DMS 273 (cell line): ENCODE results near the gene PKNOX2.

Experiments
- DNase-seq: peaks from one replicate; lab custom pipeline; 2025; ENCODE audit not compliant: unreplicated experiment; lab: John Stamatoyannopoulos, UW

PKNOX2 gene

DNA sequence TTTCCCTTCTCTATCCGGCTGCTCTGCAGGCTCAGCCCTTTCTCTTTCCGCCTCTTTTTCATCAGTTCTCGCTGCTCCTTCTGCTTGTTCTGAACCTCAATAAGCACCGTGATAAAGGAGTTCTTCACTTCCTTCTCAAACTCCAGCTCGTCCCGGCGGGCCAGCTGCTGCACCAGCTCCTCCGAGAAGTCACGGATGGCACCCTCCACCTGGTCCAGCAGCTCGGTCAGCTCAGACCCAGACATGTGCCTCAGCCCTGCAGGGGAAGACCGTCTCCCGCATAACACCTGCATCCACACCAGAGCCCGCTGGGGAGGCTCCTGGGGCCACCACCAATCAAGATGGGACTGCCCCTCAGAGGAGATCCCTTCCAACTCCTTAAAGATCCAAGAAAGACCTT is 291.3 kb downstream of the PKNOX2 start:
- DNase-seq = no peak

DNA sequence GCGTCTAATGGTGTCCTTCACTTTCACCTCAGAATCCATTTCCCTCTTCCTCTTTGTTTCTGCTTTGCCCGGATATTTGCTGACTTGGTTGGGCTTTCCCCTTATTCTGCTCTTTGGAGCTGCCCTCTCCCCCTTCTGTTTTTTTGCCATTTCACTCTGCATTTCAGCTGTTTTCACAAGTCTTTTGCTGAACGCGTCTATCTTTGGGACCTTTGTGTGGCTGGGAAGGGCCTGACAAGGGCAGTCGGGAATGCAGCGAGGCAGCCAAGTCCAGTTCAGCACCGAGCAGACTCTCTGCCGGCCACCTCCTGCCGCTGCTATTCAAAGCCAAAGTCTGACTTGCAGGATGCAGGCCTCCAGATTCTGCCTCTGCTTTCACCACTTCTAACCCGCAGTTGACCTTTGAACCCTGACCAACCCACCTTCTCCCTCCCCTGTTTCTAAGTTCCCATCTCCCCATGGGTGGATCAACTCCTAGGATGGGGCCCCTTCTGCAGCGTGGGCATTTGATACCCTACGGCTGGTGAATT is 293.3 kb downstream of the PKNOX2 start:
- DNase-seq = no peak

DNA sequence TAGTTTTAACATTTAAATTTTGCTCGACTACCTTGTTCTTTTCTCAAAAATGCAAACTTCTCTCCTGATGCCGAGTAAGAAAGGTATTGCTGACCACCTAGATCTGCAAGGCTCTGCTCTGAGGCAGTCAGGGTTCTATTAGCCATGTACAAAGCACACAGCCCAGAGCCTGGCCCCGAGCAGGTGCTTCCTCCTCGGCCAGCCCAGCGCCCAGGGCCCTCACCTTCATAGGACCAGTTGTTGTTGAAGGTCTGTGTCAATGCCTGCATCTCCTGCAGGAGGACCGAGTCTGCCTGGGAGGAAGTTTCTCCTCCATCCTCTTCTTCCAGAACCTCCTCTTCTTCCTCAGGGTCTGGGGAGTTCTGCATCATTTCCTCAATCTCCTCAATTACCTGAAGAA is 295.7 kb downstream of the PKNOX2 start:
- DNase-seq = no peak

DNA sequence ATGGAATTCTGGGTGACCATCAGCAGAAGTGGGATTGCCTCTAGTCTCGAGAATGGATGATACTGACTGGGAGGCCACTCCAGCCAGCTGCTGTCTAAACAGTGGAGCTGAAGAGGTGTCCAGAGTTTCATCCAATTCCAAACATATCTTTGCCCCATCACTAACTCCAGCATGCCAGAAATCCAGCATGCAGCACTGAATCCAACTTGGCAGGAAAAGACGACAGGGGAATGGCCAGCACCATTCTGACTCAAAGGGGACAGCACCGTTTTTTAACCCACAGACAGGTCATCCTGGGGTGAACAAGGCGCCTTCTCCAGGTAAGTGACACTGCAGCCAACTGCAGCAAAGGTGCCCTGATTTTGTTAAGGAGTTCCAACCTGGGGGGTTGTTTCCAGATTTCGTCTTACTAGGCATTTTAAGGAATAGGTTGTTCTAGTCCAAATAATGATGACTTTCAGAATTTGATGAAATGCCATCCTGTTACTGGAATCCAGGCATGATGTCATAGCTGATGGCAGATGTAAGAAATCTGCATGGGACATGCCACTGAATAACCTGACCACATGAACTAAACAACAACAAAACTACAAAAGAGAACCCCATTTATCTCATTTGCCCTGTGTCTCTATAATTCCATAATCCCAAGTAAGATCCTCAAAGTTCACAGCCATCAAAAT is 299.2 kb downstream of the PKNOX2 start:
- no peak for DNase-seq

DNA sequence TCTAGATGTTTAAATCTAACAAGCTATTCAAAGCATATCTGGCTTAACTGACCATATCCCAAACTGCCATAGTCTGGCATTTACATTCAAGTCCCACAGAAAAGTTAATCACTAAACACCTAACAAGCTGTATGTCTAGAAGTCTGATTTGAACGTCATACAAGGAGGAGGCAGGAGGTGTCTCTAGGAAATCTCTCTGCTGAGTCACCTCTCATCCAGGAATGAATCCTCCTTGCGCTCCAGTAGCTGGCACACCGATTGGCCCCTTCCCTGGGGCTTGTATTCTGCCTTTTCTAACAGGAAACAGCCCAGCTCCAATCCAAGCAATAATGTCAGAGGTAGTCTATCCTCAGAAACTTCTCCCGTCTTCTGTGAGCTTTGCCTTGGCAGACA is 299.7 kb downstream of the PKNOX2 start:
- DNase-seq = peak; percentile 50

DNA sequence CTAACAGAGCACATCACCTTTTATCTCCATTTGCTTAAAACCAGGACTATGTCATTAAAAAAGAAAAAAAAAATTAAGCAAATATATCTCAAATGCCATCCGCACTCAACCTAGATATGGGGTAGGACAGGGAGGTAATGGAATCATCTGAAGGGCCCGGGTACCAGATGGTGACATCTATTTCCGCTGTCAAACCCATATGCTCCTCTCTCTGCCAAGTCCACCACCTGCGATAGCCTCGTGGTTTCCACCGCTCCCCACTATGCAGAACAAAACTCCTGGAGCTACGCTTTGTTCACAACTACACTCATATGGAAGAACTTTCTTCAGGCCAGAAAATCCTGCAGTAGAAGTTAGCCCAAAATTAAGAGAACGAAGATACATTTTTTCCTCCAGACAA is 300.1 kb downstream of the PKNOX2 start:
- peak; percentile 75 for DNase-seq

DNA sequence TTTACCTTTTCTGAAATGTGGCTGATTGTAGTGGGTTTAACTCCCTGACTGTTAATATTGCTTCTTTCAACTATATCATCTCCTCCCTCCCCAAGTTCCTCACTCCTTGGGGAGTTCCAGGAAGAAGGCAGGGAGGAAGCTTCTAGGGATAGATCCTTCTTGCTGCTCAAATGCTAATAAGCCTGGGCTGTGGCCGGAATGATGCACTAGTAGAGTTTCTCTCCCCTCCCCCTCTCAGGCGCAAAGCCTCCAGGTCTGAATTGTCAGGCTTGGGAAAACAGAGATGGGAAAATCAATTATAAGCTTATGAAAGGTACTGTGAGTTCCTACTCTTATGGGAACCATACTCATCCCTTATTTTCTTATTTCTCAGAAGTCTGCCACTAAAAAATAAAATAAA is 300.7 kb downstream of the PKNOX2 start:
- peak; percentile 14 for DNase-seq

DNA sequence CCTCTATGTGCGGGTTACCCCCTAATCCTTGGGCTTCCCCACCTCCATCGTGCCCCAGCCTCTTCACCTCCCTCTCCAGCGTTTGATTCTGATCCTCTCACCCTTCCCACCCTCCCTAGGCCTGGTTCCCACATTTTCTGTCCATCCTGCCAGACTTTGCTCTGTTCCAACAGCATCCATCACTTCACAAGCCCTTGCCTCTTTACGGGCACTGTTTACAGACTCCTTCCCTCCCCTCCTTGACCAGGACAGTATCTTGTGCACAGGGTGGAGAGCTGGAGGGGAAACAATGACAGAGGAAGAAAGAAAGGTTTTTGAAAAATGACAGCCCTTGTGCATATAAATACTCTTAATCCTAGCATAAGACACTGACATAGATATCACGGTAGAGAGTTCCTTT is 301.1 kb downstream of the PKNOX2 start:
- no peak for DNase-seq

DNA sequence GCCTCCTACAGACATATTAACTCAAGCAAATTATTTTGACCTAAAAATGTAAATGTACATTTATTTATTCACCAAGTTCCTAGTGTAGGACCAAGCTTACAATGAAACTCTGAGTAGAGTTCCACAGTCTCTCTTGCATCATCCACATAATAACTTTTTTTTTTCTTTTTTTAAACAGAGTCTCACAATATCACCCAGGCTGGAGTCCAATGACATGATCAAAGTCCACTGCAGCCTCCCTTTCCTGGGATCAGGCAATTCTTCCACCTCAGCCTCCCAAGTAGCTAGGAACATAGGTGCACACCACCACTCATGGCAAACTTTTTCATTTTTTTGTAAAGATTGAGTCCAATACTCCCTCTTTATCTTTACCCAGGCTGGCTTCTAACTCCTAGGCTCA is 303.5 kb downstream of the PKNOX2 start:
- no peak for DNase-seq

DNA sequence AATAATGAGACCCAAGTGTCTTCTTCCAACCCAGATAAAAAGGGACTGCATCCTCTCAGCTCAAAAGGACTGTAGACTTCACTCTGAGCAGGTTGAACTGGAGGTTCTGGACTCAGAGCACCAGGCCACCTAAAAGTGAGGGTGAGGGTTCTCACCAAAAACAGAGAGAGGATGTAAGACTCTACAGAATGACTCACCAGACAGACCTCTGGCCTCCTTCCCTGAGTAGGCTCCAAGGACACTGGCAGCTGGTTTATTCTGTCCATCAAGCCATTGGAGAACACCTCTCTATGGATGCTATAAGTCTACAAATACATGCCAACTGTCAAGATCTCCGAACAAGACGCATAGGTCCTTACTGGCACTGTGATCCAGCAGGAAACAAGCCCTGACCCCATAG is 304.3 kb downstream of the PKNOX2 start:
- DNase-seq = no peak

DNA sequence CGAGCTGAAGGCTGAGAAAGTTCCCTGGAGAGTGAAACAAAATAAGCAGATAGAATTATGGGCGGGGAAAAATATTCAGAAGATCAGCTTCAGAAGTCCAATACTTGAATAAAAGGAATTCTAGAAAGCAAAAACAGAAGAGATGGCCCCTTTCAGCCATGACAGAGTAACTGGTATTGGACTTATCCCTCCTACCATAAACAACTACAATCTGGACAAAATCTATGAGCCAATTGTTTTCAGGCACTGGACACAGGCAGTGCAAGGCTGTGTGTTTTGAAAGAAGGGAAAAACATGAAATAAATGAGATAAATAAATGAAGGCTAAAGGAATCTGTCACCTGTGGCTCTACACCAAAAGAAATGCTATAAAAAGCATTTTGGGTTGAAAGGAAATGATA is 305.8 kb downstream of the PKNOX2 start:
- DNase-seq = no peak

DNA sequence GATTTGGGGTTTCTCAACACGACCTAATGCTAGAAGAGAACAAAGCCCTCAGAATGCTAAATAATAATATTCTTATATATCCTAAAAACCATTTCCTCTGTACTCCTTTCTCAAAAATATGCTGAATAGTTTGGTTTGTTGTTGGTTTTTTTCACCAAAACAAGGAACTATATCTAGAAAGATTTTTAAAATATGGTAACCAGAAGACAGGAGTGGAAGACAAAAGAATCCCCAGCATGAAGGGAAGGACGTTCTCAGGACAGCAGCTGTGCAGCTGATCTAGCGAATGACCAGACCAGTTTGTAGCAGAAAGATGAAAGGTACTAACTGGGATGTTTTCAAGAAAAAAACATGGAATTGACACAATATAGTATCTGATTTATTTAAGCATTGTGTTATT is 312.2 kb downstream of the PKNOX2 start:
- no peak for DNase-seq

DNA sequence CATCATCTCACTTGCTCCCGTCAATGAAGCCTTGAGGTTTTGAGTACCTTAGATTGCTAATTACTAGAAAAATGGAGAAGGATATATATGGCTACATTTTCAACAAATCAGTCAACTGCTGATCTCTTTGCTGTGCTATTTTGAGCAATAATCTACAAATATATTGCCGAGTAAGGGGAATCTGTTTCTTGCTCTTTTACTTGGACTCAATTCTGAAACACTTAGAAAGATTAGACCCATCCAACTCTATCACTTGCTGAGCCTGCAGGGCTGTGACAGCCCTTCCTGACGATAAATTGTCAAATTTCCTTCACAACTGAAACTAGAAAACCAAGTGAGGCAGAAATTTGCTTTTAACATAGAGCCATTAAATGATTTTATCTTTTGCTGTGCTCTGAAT is 314.6 kb downstream of the PKNOX2 start:
- DNase-seq = no peak

DNA sequence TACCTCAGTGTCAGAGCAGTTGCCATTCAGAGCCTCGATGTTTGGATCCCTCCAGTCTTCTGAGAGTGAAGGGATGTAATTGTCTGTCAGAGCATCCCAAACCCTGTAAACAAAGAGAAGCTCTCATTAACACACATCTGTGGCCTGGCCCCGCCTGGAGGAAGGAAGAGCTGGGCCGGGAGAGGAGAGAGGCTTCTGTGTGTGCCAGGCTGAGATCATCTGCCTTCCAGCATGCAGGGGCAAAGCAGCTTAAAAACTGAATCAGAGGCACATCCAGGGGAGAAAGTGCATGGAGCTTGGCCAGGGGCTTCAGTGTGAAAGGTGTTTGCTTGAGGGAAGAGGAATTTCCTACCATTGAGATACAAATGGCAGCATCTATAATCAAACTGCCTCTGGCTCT is 317.0 kb downstream of the PKNOX2 start:
- DNase-seq = peak; percentile 3
